Activated CD4-positive, alpha-beta memory T cell treated with anti-CD3 and anti-CD28 coated beads, Interleukin-2, amount 10 ng/mL, durations not matched to agents 7 days and 5 days (primary cell): ENCODE data around the gene RNF141. TPM values are rescaled to one million over a fixed set of nuclear protein-coding genes. Genes with fewer than 3 reads are reported as not detected.

ENCODE experiments used
- CTCF ChIA-PET: fragments of 350-600 bp; sonication (Branson Sonifier 250); formaldehyde crosslinking; loops from one replicate; lab custom pipeline; 2021; ENCODE audit warnings: antibody characterized with exemption, inconsistent platforms; lab: Charles Lee
- POLR2A ChIA-PET: fragments of 350-600 bp; sonication (Branson Sonifier 250); formaldehyde crosslinking; loops from one replicate; lab custom pipeline; 2021; ENCODE audit warnings: antibody characterized with exemption; lab: Charles Lee
- DNase-seq: peaks from one replicate; pipeline ENCODE4 v3.0.0-alpha.2; 2020
- H3K27ac Mint-ChIP-seq: one replicate; pipeline ENCODE4 v1.8.0; 2021; ENCODE audit warnings: mild to moderate bottlenecking, mixed read lengths
- H3K27me3 Mint-ChIP-seq: one replicate; pipeline ENCODE4 v1.8.0; 2021; ENCODE audit warnings: mixed read lengths
- H3K36me3 Mint-ChIP-seq: one replicate; pipeline ENCODE4 v1.8.0; 2021; ENCODE audit warnings: low read depth, mixed read lengths
- H3K4me1 Mint-ChIP-seq: one replicate; pipeline ENCODE4 v1.8.0; 2021; ENCODE audit warnings: mixed read lengths
- H3K4me3 Mint-ChIP-seq: one replicate; pipeline ENCODE4 v1.8.0; 2021; ENCODE audit warnings: mild to moderate bottlenecking, mixed read lengths
- H3K9me3 Mint-ChIP-seq: one replicate; pipeline ENCODE4 v1.8.0; 2021; ENCODE audit warnings: mixed read lengths
- total RNA-seq, 2 experiments: library from RNA; stranded (reverse); gene quantifications; one replicate each; pipeline ENCODE4 v1.2.3, GENCODE V29; 2021

RNF141 gene
- total RNA-seq, 2 experiments from 2014 or later = 12.2 to 12.3 TPM

DNA sequence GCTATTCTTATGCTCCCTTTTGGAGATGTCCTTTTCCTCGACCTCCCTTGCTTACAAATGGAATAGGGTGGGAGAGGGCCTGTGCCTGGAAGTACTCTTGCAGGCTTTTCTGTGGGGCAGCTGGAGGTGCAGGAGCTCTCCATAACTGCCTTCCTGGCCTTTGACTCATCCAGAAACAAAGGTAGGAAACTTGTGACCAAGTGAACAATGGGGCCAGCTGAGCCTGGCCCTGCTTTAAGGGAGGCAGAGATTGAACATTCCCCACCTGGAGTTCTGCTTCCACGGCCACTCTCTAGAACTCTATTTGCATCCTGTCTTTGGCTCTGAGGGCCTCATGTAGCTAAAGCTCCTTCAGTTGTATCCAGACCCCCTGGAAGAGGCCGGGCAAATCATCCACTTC lies 32.6 kb upstream of the RNF141 start:
- H3K4me3 Mint-ChIP-seq = no peak overlapping the region
- H3K27ac Mint-ChIP-seq = no peak overlapping the region
- no peaks in the 10 kb centered on the region for H3K4me1 Mint-ChIP-seq
- ChIA-PET CTCF (interaction anchor here (0.8 to 2.7 kb wide), 2 partner anchors 12 to 32 kb away, joined by 3 to 10 read pairs; partner anchors contain the start of gene RNF141), POLR2A (no interaction called here)
- no peaks in the 10 kb centered on the region for H3K9me3 Mint-ChIP-seq
- DNase-seq = no peak
- no peaks in the 10 kb centered on the region for H3K36me3 Mint-ChIP-seq
- peaks cover 25% of the 10 kb centered on the region for H3K27me3 Mint-ChIP-seq

DNA sequence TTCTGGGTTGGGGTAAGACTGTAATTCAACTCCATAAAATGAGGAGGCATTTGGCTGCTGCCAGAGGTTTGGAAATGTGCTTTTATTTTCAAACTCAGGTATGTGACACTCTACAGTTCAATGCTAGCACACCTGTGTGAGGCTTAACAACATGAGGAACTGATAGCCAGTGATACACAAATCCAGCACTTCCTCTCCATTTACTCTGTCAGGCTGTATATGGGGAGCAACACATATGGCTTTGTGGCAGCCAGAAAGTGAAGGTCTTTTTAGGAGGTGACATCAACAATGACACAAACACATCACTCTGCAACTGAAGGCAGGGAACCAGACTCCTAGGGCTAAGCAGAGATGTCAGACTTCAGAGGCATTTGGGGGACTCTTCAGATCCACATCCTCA lies 32.0 kb upstream of the RNF141 start:
- ChIA-PET POLR2A (no interaction called here), CTCF (interaction anchor here (0.8 to 2.7 kb wide), 2 partner anchors 12 to 32 kb away, joined by 3 to 10 read pairs; partner anchors contain the start of gene RNF141)
- H3K9me3 Mint-ChIP-seq = no peaks in the 10 kb centered on the region
- H3K27ac Mint-ChIP-seq = no peak overlapping the region
- peaks cover 25% of the 10 kb centered on the region for H3K27me3 Mint-ChIP-seq
- H3K36me3 Mint-ChIP-seq = no peaks in the 10 kb centered on the region
- DNase-seq = no peak
- no peaks in the 10 kb centered on the region for H3K4me1 Mint-ChIP-seq
- H3K4me3 Mint-ChIP-seq = no peak overlapping the region

DNA sequence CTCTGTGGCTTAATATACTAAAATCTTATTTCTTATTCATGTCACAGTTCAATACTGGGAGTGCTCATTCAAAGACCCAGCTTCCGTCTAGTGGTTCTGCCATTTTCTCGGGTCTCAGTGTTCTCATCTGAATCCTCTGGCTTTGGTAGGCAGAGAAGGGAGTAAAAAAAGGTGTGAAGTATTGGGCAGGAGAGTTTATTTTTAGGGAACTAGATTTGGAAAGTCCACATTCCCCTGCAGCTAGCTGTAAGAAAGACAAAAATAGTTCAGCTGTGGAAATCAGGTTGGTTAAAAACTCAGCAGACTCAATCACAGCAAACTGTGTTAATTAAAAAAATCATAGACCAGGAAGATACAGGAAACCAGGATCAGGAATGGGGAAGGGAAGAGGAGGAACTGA lies 31.5 kb upstream of the RNF141 start:
- POLR2A ChIA-PET = interaction anchor here (1.0 kb wide), 1 partner anchor 9 kb away, joined by 3 read pairs; no protein-coding TSS in a partner anchor
- CTCF ChIA-PET = interaction anchor here (1.2 to 2.7 kb wide), 2 partner anchors 12 to 31 kb away, joined by 3 to 10 read pairs; partner anchors contain the start of gene RNF141
- Mint-ChIP-seq H3K4me1 (no peaks in the 10 kb centered on the region), H3K27me3 (peaks cover 25% of the 10 kb centered on the region), H3K27ac (no peak overlapping the region), H3K4me3 (no peak overlapping the region), H3K36me3 (no peaks in the 10 kb centered on the region), H3K9me3 (no peaks in the 10 kb centered on the region)
- no peak for DNase-seq

DNA sequence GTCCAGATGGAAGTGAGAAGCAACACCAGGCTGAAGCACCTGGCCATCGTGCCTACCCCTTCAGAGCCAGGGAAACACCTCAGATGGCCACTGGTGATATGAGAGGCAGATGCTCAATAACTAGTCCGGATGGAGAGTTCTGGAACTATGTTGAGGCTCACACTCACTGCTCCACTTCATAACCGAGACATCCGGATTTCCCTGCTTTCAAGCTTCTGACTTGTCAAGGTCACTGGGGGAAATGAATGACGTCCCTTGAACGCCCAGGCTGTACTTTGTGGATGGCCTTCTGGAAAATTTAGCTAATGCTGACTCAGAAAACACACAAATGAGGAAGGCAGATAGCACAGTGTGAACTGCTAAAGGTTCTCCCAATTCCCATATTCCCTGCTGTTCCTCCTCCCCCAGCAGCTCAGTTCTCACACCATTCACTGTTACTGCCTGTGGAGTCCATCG lies 27.5 kb upstream of the RNF141 start, which contains the start of gene LYVE1:
LYVE1 (minus strand) TSS at position 180 of the 456 bp plus-strand sequence; CDS start at position 47, 133 bp downstream.
- no peak within 1 kb of the TSS for H3K4me3 Mint-ChIP-seq
- CTCF ChIA-PET = interaction anchor here (1.2 to 1.5 kb wide), 2 partner anchors 86 to 155 kb away, joined by 3 to 4 read pairs; no protein-coding TSS in a partner anchor
- H3K27me3 Mint-ChIP-seq = peaks cover 19% of the 10 kb centered on the region
- H3K27ac Mint-ChIP-seq = no peak within 1 kb of the TSS
- H3K4me1 Mint-ChIP-seq = no peaks in the 10 kb centered on the region
- POLR2A ChIA-PET = no interaction called here
- no peaks in the 10 kb centered on the region for H3K9me3 Mint-ChIP-seq
- DNase-seq = no peak
- H3K36me3 Mint-ChIP-seq = no peaks in the 10 kb centered on the region

DNA sequence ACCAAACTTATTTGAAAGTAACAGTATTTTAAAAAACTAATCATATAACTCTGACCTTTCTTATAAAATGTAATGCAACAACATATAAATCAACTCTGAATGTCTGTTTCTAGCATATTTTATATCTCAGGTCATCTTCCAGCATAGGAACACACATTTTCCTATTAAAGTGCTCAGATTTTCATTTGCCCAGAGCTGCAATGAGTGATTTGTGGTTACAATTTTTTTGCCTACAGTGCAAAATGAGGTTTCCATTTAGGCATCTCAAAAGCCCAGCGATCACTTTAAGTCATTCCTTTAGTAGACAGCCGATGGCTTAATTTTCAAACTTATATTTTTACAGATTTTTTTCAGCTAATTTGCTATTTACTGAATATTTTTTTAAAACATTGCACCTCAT lies 26.5 kb upstream of the RNF141 start:
- POLR2A ChIA-PET = no interaction called here
- Mint-ChIP-seq H3K9me3 (no peaks in the 10 kb centered on the region), H3K4me1 (no peaks in the 10 kb centered on the region), H3K4me3 (no peak overlapping the region), H3K36me3 (no peaks in the 10 kb centered on the region), H3K27me3 (peaks cover 17% of the 10 kb centered on the region), H3K27ac (no peak overlapping the region)
- no peak for DNase-seq
- CTCF ChIA-PET = interaction anchor here (1.5 to 1.6 kb wide), 2 partner anchors 26 to 154 kb away, joined by 4 read pairs; partner anchors contain the start of gene RNF141

DNA sequence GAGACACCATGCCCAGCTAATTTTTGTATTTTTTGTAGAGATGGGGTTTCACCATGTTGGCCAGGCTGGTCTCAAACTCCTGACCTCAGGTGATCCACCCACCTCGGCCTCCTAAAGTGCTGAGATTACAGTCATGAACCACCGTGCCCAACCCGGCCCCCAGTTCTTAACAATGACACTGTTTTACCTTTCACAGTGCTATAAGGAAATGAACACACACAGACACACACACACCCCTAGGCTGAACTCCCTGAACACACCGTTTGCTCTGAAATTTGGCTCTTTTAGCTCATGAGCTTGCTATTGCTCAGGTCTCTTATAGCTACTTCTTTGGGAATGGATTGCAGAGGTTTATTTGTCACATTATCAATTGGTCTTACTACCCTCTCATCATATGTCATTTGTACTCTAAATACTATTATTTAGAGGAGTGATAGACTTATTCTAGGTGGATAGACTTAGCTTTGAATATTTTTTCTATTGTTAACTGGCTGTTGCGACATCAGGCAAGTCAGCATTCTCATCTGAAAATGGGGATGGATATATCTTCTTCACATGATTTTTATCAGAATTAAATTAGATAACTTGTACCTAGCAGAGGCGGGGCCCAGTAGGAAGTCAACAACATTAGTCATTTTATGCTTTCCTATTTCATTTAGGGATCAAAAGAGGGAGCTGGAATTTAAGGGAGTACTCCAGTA lies 25.4 kb upstream of the RNF141 start:
- H3K27me3 Mint-ChIP-seq = peaks cover 10% of the 10 kb centered on the region
- no peak for DNase-seq
- no peaks in the 10 kb centered on the region for H3K9me3 Mint-ChIP-seq
- POLR2A ChIA-PET = no interaction called here
- H3K36me3 Mint-ChIP-seq = no peaks in the 10 kb centered on the region
- no peaks in the 10 kb centered on the region for H3K4me1 Mint-ChIP-seq
- H3K27ac Mint-ChIP-seq = no peak overlapping the region
- CTCF ChIA-PET = interaction anchor here (1.3 to 1.6 kb wide), 2 partner anchors 25 to 89 kb away, joined by 3 to 4 read pairs; partner anchors contain the start of gene RNF141
- no peak overlapping the region for H3K4me3 Mint-ChIP-seq

DNA sequence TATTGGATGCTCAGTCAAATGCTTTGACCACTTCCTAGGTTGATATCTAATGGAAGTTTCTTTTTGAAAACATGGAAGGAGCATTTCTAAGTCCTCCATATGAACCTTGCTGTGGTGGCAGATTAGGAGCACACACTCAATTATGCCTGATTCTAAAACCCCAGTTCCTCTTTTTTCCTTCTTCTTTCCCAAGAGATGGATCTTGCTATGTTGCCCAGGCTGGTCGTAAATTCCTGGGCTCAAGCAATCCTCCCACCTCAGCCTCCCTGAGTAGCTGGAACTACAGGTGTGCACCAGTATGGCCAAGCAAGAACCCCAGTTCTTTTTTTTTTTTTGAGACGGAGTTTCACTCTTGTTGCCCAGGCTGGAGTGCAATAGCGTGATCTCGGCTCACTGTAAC lies 24.5 kb upstream of the RNF141 start:
- Mint-ChIP-seq H3K27me3 (peaks cover 6% of the 10 kb centered on the region), H3K36me3 (no peaks in the 10 kb centered on the region), H3K4me3 (no peak overlapping the region), H3K9me3 (no peaks in the 10 kb centered on the region), H3K27ac (no peak overlapping the region), H3K4me1 (no peaks in the 10 kb centered on the region)
- CTCF ChIA-PET = interaction anchor here (1.0 to 1.6 kb wide), 2 partner anchors 24 to 29 kb away, joined by 5 to 6 read pairs; partner anchors contain the start of gene RNF141
- no peak for DNase-seq
- POLR2A ChIA-PET = interaction anchor here (1.0 kb wide), 1 partner anchor 16 kb away, joined by 3 read pairs; no protein-coding TSS in a partner anchor

DNA sequence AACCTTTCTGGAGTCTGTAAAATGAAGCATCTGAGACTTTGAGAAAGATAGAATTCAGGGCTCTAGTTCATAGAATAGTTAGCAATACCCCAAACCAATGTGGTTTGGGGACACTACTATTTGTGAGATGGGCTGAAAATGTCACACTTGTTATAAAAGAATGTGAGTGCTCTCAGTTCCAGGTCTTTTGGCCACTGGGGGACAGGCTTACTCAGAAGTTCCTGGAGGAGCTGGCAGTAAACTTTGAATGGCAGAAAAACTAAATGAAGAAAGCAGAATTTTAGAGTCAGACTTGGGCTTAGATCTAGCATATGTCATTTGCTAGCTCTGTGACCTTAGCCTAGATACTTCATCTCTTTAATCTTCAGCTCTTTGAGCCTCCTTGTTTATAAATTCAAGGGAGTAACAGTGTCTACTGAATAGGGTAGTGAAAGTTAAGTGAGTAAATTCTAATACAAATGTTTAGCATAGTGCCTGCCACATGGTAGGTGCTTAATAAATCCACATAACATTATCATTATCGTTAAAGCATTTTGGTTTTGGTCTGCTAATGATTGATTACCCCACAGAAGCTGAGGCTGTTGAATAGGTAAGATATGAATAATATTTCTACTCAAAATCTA lies 23.8 kb upstream of the RNF141 start:
- no peak for DNase-seq
- Mint-ChIP-seq H3K9me3 (no peaks in the 10 kb centered on the region), H3K36me3 (no peaks in the 10 kb centered on the region), H3K4me3 (no peak overlapping the region), H3K27ac (no peak overlapping the region), H3K27me3 (peaks cover 6% of the 10 kb centered on the region), H3K4me1 (no peaks in the 10 kb centered on the region)
- CTCF ChIA-PET = interaction anchor here (0.7 to 1.6 kb wide), 3 partner anchors 23 to 89 kb away, joined by 3 to 6 read pairs (median 5); partner anchors contain the start of gene RNF141
- POLR2A ChIA-PET = interaction anchor here (1.0 kb wide), 1 partner anchor 17 kb away, joined by 3 read pairs; no protein-coding TSS in a partner anchor

DNA sequence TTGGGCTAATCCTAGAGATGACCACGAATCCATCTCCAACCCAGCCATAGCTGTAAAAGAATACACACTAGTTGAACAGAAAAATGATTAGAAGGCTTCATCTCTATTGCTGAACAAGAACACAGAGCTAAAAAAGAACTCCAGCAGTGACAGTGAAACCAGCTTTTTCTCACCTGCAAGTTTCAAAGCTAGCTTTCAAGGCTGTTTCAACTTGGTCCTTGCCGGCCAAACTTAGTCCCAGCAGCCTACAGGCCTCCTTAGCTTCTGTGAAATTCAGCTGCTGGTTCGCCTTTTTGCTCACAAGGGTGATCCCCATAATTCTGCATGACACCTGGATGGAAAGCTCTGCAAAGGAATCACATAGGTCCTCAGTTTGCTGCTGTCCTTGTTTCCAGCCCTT lies 23.0 kb upstream of the RNF141 start:
- Mint-ChIP-seq H3K9me3 (no peaks in the 10 kb centered on the region), H3K4me1 (no peaks in the 10 kb centered on the region), H3K27me3 (peaks cover 6% of the 10 kb centered on the region), H3K27ac (no peak overlapping the region), H3K36me3 (no peaks in the 10 kb centered on the region), H3K4me3 (no peak overlapping the region)
- no peak for DNase-seq
- POLR2A ChIA-PET = no interaction called here
- CTCF ChIA-PET = interaction anchor here (0.8 to 1.6 kb wide), 2 partner anchors 23 to 90 kb away, joined by 3 to 6 read pairs; partner anchors contain the start of gene RNF141

DNA sequence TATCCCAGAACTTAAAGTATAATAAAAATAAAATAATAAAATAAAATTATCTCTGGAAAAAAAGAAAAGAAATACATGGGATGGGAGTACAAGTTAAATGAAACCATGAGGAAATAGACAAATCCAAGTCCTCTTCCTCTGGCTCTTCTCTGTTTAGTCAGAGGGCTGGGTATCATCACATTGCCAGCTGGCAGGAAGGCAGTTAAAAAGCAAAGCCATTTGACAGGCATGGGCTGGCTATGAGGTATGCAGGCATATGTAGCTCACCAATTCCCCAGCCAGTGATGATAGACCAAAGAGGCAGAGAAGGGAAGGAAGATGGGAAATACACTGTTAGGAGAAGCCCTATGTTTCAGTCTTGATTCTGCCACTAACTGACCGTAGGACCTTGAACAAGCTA lies 21.0 kb upstream of the RNF141 start:
- no peak overlapping the region for H3K4me3 Mint-ChIP-seq
- no peaks in the 10 kb centered on the region for H3K4me1 Mint-ChIP-seq
- H3K27me3 Mint-ChIP-seq = peaks cover 6% of the 10 kb centered on the region
- POLR2A ChIA-PET = no interaction called here
- no peak overlapping the region for H3K27ac Mint-ChIP-seq
- DNase-seq = no peak
- CTCF ChIA-PET = no interaction called here
- H3K9me3 Mint-ChIP-seq = no peaks in the 10 kb centered on the region
- H3K36me3 Mint-ChIP-seq = no peaks in the 10 kb centered on the region

DNA sequence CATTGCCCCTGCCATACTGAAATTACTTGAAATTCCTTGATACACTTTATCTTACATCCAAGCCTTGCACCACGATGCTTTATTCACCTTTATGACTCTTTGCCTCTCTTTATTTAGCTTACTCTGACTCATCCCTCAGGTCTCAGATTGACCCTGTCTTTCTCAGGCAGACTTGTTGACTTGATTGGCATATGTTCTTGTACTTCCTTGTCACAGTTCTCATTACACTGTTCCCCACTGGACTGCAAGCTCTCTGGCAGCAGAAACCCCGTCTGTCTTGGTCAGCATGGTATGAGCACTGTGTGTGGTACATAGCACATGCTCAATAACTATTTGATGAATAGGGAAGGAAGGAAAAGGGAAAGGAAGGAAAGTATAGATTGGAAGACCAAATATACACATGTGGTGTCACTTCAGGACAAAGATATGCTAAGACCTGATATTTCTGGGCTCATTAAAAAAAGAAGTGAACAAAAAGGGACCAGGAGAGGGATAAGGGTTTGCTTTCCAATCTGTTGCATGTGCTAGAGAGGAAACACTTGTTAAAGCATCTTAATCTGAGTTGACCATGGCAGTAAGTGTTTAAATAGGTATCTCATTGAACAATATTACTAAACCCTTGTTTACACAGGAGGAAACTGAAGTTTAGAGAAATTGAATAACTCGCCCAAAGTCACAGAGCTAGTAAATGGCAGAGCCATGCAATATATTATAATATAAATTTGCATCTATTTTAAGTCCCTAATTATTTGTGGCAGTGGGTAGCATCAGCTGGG lies 20.2 kb upstream of the RNF141 start:
- POLR2A ChIA-PET = no interaction called here

DNA sequence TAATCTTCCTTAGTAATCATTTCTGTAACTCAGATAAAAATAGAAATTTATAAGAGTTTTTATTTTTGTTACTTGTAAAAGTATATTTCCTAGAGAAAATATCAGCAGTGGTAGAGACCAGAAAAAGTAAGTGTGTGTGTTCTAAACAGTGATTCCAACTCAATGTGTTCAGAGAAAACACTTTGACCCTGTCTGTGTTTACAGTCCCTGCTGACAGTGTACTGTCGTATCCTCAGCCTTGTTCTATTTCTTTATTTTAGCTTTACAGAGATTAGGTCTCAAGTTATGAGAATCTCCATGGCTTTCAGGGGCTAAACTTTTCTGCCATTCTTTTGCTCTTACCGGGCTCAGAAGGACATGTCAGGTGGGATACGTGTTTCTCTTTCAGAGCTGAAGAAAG lies 17.3 kb upstream of the RNF141 start:
- Mint-ChIP-seq H3K4me1 (no peaks in the 10 kb centered on the region), H3K36me3 (no peaks in the 10 kb centered on the region), H3K27ac (no peak overlapping the region), H3K27me3 (peaks cover 17% of the 10 kb centered on the region), H3K9me3 (no peaks in the 10 kb centered on the region), H3K4me3 (no peak overlapping the region)
- DNase-seq = no peak
- ChIA-PET CTCF (interaction anchor here (1.9 kb wide), 1 partner anchor 17 kb away, joined by 10 read pairs; the partner anchor contains the start of gene RNF141), POLR2A (interaction anchor here (1.4 kb wide), 1 partner anchor 17 kb away, joined by 3 read pairs; the partner anchor contains the start of gene RNF141)

More for the DNA sequence above, 20.2 kb upstream of the RNF141 start:
- no peak overlapping the region for H3K4me3 Mint-ChIP-seq
- no peaks in the 10 kb centered on the region for H3K36me3 Mint-ChIP-seq
- CTCF ChIA-PET = interaction anchor here (1.1 to 2.0 kb wide), 3 partner anchors 15 to 93 kb away, joined by 3 to 5 read pairs (median 3); partner anchors contain the start of gene RNF141
- peaks cover 10% of the 10 kb centered on the region for H3K27me3 Mint-ChIP-seq
- no peaks in the 10 kb centered on the region for H3K9me3 Mint-ChIP-seq
- H3K27ac Mint-ChIP-seq = no peak overlapping the region
- no peaks in the 10 kb centered on the region for H3K4me1 Mint-ChIP-seq
- DNase-seq = no peak
